Retinal pigment epithelial cell (primary cell): ENCODE measurements around the gene BTRC.

Experiments used
- DNase-seq: peaks from one replicate; pipeline ENCODE4 v3.0.0-alpha.2; 2010; ENCODE audit warnings: low read depth
- H3K4me3 ChIP-seq: 2 replicates; pipeline ENCODE4 v1.5.1; 2011; ENCODE audit warnings: mild to moderate bottlenecking, low read length, control low read depth, moderate library complexity
- CTCF ChIP-seq: conservative IDR thresholded peaks from 2 replicates; pipeline ENCODE4 v1.5.1; 2011; ENCODE audit warnings: low read depth, low read length, control low read depth, inconsistent platforms

The BTRC gene

GRCh38 chr10:101353692-101354327 is at the start of gene BTRC:
Gene BTRC (plus strand): TSS chr10:101354165. CDS start chr10:101354181, 16 bp downstream.
- peak within 1 kb of the TSS; percentile 61 for H3K4me3 ChIP-seq
- peak; percentile 97 for DNase-seq
- TF ChIP-seq CTCF: no peak

GRCh38 chr10:101304316-101304715 is 49.6 kb upstream of the BTRC start:
- no peak for DNase-seq
- no peak overlapping the region for H3K4me3 ChIP-seq
- TF ChIP-seq CTCF: no peak

- TF ChIP-seq CTCF: no peak
- DNase-seq: no peak
- no peak overlapping the region for H3K4me3 ChIP-seq
These were observed 48.4 kb upstream of the BTRC start for GRCh38 chr10:101305320-101306241.

- H3K4me3 ChIP-seq: no peak overlapping the region
- no peak for DNase-seq
- no peak for TF ChIP-seq CTCF
These were observed 45.9 kb upstream of the BTRC start for GRCh38 chr10:101308051-101308450.

DNA sequence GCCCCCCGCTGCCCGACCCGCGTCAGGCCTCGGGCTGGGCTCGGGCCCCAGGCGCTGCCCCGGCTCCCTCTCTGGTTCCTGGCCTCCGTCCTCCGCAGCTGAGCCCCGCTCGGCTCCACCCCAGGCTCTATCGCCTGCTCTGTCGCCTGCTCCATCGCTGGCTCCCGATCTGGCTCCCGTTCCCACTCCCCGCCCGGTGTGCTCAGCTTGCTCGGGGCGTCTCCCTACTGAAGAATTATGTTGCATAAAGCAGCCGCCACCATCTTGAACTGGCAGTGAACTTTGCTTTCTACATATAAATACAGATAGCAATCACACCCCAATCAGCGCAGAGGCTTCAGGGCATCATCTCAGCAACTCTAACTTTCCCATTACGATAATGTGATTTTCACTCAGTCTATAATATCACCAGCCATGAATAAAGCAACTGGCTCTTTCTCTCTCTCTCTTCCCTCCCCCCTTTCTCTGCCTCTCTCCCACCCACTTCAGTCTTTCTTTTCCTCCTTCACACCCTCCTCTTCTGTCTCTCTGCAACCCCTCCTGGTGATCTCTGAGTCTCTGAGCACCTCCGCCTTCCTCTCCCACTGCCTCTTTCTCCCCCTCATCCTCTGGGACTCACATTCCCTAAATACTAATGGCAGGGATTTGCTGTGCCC is 43.3 kb upstream of the BTRC start:
- TF ChIP-seq CTCF: no peak
- no peak for DNase-seq
- peak overlapping the region; percentile 33 for H3K4me3 ChIP-seq

DNA sequence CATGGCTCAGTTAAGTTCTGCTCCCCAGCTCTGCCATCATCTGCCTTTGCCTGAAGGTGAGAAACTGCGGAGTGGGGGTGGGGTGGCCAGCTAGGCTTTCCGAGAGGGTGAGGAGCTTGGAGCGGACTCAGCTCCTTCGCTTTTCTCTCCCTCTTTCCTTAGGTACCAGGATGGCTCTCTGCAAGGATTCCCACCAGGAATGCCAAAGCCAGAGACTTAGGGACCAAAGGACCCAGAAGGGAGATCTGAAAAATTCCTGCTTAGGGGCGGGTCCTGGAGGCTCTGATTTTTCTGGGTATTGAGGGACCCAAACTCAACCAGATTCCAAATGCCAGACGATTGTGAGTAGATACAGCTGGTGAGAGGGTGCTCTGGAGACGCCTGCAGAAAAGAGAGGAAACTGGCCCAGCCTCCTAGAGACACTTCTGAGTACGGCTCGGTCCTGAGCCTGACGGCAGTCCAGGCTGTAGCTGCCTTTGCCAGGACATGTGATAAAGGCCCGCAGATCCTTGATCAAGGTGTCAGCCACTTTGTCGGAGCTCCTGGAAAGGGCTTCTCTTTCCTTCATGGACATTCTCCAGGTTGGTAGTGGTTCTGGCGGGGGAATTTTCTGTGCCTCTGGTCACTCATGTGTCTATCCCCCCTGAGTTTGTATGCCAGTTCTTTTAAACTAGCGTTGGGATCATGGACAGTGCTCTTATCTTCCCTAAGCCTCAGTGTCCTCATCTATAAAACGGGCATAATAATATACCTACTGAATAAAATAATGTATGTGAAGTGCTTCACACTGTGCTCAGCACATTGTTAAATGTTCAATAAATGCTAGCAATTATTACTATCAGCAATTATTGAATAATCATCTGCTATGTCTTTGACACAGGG is 42.5 kb upstream of the BTRC start:
- TF ChIP-seq CTCF: no peak
- peak overlapping the region; percentile 33 for H3K4me3 ChIP-seq
- DNase-seq: no peak
